ENCODE data around the gene MSANTD3.

The MSANTD3 gene

GRCh38 chr9:100472268-100472667 lies 45.3 kb downstream of the MSANTD3 start:
- H3K36me3 Mint-ChIP-seq = no peaks in the 10 kb centered on the region
- H3K4me3 Mint-ChIP-seq = peak overlapping the region; percentile 38
- peaks cover 8% of the 10 kb centered on the region for H3K4me1 Mint-ChIP-seq
- H3K9me3 Mint-ChIP-seq = no peaks in the 10 kb centered on the region
- H3K27ac Mint-ChIP-seq = no peak overlapping the region
- no peak for ATAC-seq
- peaks cover 42% of the 10 kb centered on the region for H3K27me3 Mint-ChIP-seq

GRCh38 chr9:100472788-100473275 lies 45.9 kb downstream of the MSANTD3 start, which contains the start of gene TMEFF1:
Gene TMEFF1, plus strand, starts transcription at chr9:100473149. Its CDS starts 396 bp downstream, at chr9:100473545.
- no peaks in the 10 kb centered on the region for H3K36me3 Mint-ChIP-seq
- H3K27ac Mint-ChIP-seq = no peak within 1 kb of the TSS
- no peak for ATAC-seq
- H3K4me1 Mint-ChIP-seq = peaks cover 8% of the 10 kb centered on the region
- peak within 1 kb of the TSS; percentile 79 for H3K4me3 Mint-ChIP-seq
- peaks cover 42% of the 10 kb centered on the region for H3K27me3 Mint-ChIP-seq
- H3K9me3 Mint-ChIP-seq = no peaks in the 10 kb centered on the region

- Mint-ChIP-seq H3K4me3 (peak overlapping the region; percentile 79), H3K27ac (no peak overlapping the region), H3K27me3 (peaks cover 42% of the 10 kb centered on the region), H3K36me3 (no peaks in the 10 kb centered on the region), H3K9me3 (no peaks in the 10 kb centered on the region), H3K4me1 (peaks cover 8% of the 10 kb centered on the region)
- peak; percentile 78 for ATAC-seq
These were observed 46.5 kb downstream of the MSANTD3 start for GRCh38 chr9:100473276-100474081.

- H3K27ac Mint-ChIP-seq = no peak overlapping the region
- peaks cover under 1% of the 10 kb centered on the region for H3K9me3 Mint-ChIP-seq
- peaks cover 42% of the 10 kb centered on the region for H3K27me3 Mint-ChIP-seq
- ATAC-seq = no peak
- no peaks in the 10 kb centered on the region for H3K36me3 Mint-ChIP-seq
- H3K4me3 Mint-ChIP-seq = peak overlapping the region; percentile 79
- H3K4me1 Mint-ChIP-seq = peaks cover 8% of the 10 kb centered on the region
These were observed 47.4 kb downstream of the MSANTD3 start for GRCh38 chr9:100474082-100474923.

GRCh38 chr9:100474924-100475276 lies 48.0 kb downstream of the MSANTD3 start:
- peaks cover 8% of the 10 kb centered on the region for H3K4me1 Mint-ChIP-seq
- H3K27me3 Mint-ChIP-seq = peaks cover 42% of the 10 kb centered on the region
- H3K9me3 Mint-ChIP-seq = peaks cover 3% of the 10 kb centered on the region
- H3K36me3 Mint-ChIP-seq = no peaks in the 10 kb centered on the region
- no peak overlapping the region for H3K27ac Mint-ChIP-seq
- H3K4me3 Mint-ChIP-seq = no peak overlapping the region
- ATAC-seq = no peak

GRCh38 chr9:100477241-100477640 lies 50.3 kb downstream of the MSANTD3 start:
- H3K4me1 Mint-ChIP-seq = peaks cover 8% of the 10 kb centered on the region
- ATAC-seq = no peak

GRCh38 chr9:100478192-100478591 lies 51.2 kb downstream of the MSANTD3 start:
- Mint-ChIP-seq H3K4me1 (peaks cover 8% of the 10 kb centered on the region), H3K9me3 (peaks cover 7% of the 10 kb centered on the region), H3K4me3 (no peak overlapping the region), H3K36me3 (no peaks in the 10 kb centered on the region), H3K27me3 (peaks cover 40% of the 10 kb centered on the region), H3K27ac (no peak overlapping the region)
- ATAC-seq = no peak

More at GRCh38 chr9:100477241-100477640, 50.3 kb downstream of the MSANTD3 start:
- peaks cover 46% of the 10 kb centered on the region for H3K27me3 Mint-ChIP-seq
- H3K27ac Mint-ChIP-seq = no peak overlapping the region
- no peaks in the 10 kb centered on the region for H3K36me3 Mint-ChIP-seq
- peaks cover 7% of the 10 kb centered on the region for H3K9me3 Mint-ChIP-seq
- no peak overlapping the region for H3K4me3 Mint-ChIP-seq

GRCh38 chr9:100479820-100480219 lies 52.9 kb downstream of the MSANTD3 start:
- peaks cover 25% of the 10 kb centered on the region for H3K27me3 Mint-ChIP-seq
- no peaks in the 10 kb centered on the region for H3K4me1 Mint-ChIP-seq
- H3K27ac Mint-ChIP-seq = no peak overlapping the region
- peaks cover 7% of the 10 kb centered on the region for H3K9me3 Mint-ChIP-seq
- H3K4me3 Mint-ChIP-seq = no peak overlapping the region
- no peak for ATAC-seq
- H3K36me3 Mint-ChIP-seq = no peaks in the 10 kb centered on the region

GRCh38 chr9:100485196-100485595 lies 58.3 kb downstream of the MSANTD3 start:
- no peaks in the 10 kb centered on the region for H3K36me3 Mint-ChIP-seq
- ATAC-seq = no peak
- H3K27ac Mint-ChIP-seq = no peak overlapping the region
- peaks cover 4% of the 10 kb centered on the region for H3K9me3 Mint-ChIP-seq
- H3K4me3 Mint-ChIP-seq = no peak overlapping the region
- H3K4me1 Mint-ChIP-seq = no peaks in the 10 kb centered on the region
- peaks cover 13% of the 10 kb centered on the region for H3K27me3 Mint-ChIP-seq

GRCh38 chr9:100486479-100487176 lies 59.7 kb downstream of the MSANTD3 start:
- no peak for ATAC-seq
- Mint-ChIP-seq H3K36me3 (no peaks in the 10 kb centered on the region), H3K9me3 (no peaks in the 10 kb centered on the region), H3K27ac (no peak overlapping the region), H3K4me3 (no peak overlapping the region), H3K27me3 (peaks cover 3% of the 10 kb centered on the region), H3K4me1 (no peaks in the 10 kb centered on the region)

GRCh38 chr9:100488177-100488576 lies 61.2 kb downstream of the MSANTD3 start:
- H3K27me3 Mint-ChIP-seq = no peaks in the 10 kb centered on the region
- H3K4me3 Mint-ChIP-seq = no peak overlapping the region
- ATAC-seq = no peak
- H3K9me3 Mint-ChIP-seq = no peaks in the 10 kb centered on the region
- H3K27ac Mint-ChIP-seq = no peak overlapping the region
- no peaks in the 10 kb centered on the region for H3K4me1 Mint-ChIP-seq
- no peaks in the 10 kb centered on the region for H3K36me3 Mint-ChIP-seq

- Mint-ChIP-seq H3K27me3 (no peaks in the 10 kb centered on the region), H3K36me3 (no peaks in the 10 kb centered on the region), H3K9me3 (no peaks in the 10 kb centered on the region), H3K4me3 (no peak overlapping the region), H3K4me1 (no peaks in the 10 kb centered on the region), H3K27ac (no peak overlapping the region)
- ATAC-seq = no peak
These were observed 62.9 kb downstream of the MSANTD3 start for GRCh38 chr9:100489836-100490235.

- H3K27ac Mint-ChIP-seq = no peak overlapping the region
- H3K9me3 Mint-ChIP-seq = no peaks in the 10 kb centered on the region
- ATAC-seq = no peak
- no peak overlapping the region for H3K4me3 Mint-ChIP-seq
- H3K27me3 Mint-ChIP-seq = no peaks in the 10 kb centered on the region
- no peaks in the 10 kb centered on the region for H3K36me3 Mint-ChIP-seq
- H3K4me1 Mint-ChIP-seq = no peaks in the 10 kb centered on the region
These were observed 66.0 kb downstream of the MSANTD3 start for GRCh38 chr9:100492952-100493351.

GRCh38 chr9:100498592-100498991 lies 71.6 kb downstream of the MSANTD3 start:
- Mint-ChIP-seq H3K9me3 (no peaks in the 10 kb centered on the region), H3K36me3 (no peaks in the 10 kb centered on the region), H3K4me3 (no peak overlapping the region), H3K27ac (no peak overlapping the region), H3K27me3 (no peaks in the 10 kb centered on the region), H3K4me1 (peaks cover 8% of the 10 kb centered on the region)
- no peak for ATAC-seq

GRCh38 chr9:100499460-100499859 lies 72.5 kb downstream of the MSANTD3 start:
- Mint-ChIP-seq H3K36me3 (no peaks in the 10 kb centered on the region), H3K4me3 (no peak overlapping the region), H3K9me3 (no peaks in the 10 kb centered on the region), H3K4me1 (peaks cover 8% of the 10 kb centered on the region), H3K27ac (no peak overlapping the region), H3K27me3 (no peaks in the 10 kb centered on the region)
- no peak for ATAC-seq

Measured in stimulated activated memory B cell treated with anti-CD40 and anti-IgM and Interleukin-4, amounts not matched to agents 10 μg/mL and 1 μg/mL and 100 μg/mL, for 72 hours (primary cell).